IgD-negative memory B cell (primary cell): ENCODE measurements around the gene RLN3. TPM values are rescaled to one million over a fixed set of nuclear protein-coding genes. Genes with fewer than 3 reads are reported as not detected.

Source experiments
- H3K27ac Mint-ChIP-seq, 3 donors: one replicate each; pipeline ENCODE4 v1.8.0; 2020 to 2022; ENCODE audit warnings: mild to moderate bottlenecking in 3 of 3, mixed read lengths in 3 of 3, moderate library complexity in 1 of 3
- H3K27me3 Mint-ChIP-seq: one replicate; pipeline ENCODE4 v1.8.0; 2021; ENCODE audit warnings: mixed read lengths
- H3K36me3 Mint-ChIP-seq: one replicate; pipeline ENCODE4 v1.8.0; 2020; ENCODE audit warnings: mild to moderate bottlenecking, mixed read lengths
- H3K4me1 Mint-ChIP-seq, 3 donors: one replicate each; pipeline ENCODE4 v1.8.0; 2020 to 2022; ENCODE audit warnings: mixed read lengths in 3 of 3, mild to moderate bottlenecking in 1 of 3
- H3K4me3 Mint-ChIP-seq, 4 donors: one replicate each; pipeline ENCODE4 v1.8.0; 2020 to 2022; ENCODE audit warnings: mild to moderate bottlenecking in 4 of 4, mixed read lengths in 4 of 4, moderate library complexity in 3 of 4
- H3K9me3 Mint-ChIP-seq, 3 donors: one replicate each; pipeline ENCODE4 v1.8.0; 2020 to 2021; ENCODE audit warnings: mixed read lengths in 3 of 3, mild to moderate bottlenecking in 1 of 3
- polyA plus RNA-seq: library from polyadenylated mRNA; unstranded; fragments of 300-500 nt; fragmentation: Illumina TruSeq; gene quantifications from one replicate; pipeline ENCODE4 v1.2.3, GENCODE V29; 2021

RLN3 gene
- polyA plus RNA-seq, 1 donor from 2014 or later: 0.65 TPM

DNA sequence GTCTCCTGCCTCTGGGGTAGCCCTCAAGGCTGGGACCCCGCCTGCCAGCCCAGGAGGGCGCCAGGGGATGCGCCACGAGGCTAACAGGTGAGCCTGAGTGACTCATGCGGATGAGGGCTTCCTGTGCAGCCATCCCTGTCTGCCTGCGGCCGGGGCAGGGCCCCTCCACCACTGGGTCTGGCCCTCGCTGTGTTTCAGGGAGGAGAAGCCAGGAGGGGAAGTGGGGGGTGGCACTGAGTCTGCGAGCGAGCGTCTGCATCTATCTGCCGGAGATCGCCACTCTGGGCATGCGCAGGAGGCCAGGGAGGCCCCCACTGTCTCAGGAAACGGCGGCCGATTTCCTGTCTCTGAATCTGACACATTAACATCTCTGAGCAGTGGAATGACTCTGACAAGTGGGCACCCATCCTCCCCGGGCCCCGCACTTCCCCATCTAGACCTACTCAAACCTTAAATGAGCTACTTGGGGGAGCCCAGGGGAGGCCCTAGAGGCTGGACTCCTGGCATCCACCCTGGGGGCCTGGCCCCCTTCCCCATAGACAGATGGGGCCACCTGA is 41.5 kb upstream of the RLN3 start:
- peaks cover 20 to 49% (median 28%) of the 10 kb centered on the region in 3 donors for H3K4me1 Mint-ChIP-seq

DNA sequence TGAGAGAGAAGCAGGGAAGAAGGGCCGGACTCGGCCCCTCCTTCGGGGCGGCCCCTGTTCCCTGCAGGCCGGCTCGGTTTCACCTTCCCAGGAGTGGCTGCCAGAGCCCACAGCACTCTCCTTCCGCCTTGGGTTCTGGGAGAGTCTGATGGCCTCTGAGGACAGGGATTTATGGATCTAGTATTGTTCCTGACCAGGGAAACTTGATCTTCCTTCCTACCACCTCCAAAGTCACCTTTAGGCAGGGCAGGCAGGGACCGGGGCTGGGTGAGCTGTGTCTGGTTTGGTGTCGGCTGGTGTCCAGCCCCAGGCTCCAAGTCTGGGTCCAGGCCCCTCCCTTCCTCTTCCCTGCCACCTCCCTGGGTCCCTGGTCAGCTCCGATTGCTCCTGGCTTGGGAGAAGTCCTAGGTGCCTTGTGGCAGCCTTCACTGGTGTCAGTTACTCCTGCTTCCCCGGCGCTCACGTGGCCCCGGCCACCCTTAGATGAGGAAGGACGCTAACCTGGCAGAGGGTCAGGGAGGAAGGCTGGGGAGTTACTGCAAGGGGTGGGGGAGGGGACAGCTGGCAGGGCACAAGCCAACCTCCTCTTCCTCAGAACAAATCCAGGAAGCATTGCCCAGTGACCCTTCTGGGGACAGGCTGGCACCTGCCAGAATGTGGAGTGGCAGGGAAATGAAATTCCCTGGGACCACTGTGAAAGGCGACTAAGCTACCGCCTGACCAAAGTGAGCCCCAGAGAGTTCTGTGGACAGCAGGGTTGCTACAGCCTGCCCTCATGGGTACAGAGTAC is 40.7 kb upstream of the RLN3 start:
- Mint-ChIP-seq H3K4me1 (peaks cover 15 to 45% (median 23%) of the 10 kb centered on the region in 3 donors), H3K27me3 (no peaks in the 10 kb centered on the region), H3K4me3 (peak overlapping the region; percentile 73 to 95 (median 86))

More for the DNA sequence above, 41.5 kb upstream of the RLN3 start:
- Mint-ChIP-seq H3K36me3 (peaks cover 3% of the 10 kb centered on the region), H3K27ac (peak overlapping the region; percentile 95 to 99 (median 98)), H3K4me3 (peak overlapping the region; percentile 73 to 95 (median 86)), H3K9me3 (no peaks in the 10 kb centered on the region), H3K27me3 (no peaks in the 10 kb centered on the region)

DNA sequence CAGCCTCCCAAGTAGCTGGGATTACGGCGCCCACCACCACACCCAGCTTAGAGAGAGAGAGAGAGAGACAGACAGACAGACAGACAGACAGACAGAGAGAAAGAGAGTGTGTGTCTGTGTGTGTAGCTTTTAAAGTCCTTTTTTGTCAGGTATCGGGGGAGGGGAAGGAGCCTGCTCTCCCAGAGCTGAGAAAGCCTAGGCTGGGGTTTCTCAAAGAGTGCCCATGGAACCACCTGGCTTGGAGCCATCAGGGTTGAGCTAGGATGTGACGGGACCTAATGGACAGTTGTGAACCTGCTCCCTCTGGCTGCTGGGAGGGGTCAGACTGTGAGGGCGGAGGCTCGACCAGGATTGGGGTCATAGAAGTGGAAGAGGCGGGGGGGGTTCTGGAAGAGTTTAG is 38.5 kb upstream of the RLN3 start:
- peak overlapping the region; percentile 57 to 95 (median 86) for H3K27ac Mint-ChIP-seq
- peaks cover 11 to 33% (median 18%) of the 10 kb centered on the region in 3 donors for H3K4me1 Mint-ChIP-seq
- no peaks in the 10 kb centered on the region for H3K27me3 Mint-ChIP-seq
- H3K4me3 Mint-ChIP-seq: peak overlapping the region in 1 of 4 donors; percentile 65
- peaks cover 5% of the 10 kb centered on the region for H3K36me3 Mint-ChIP-seq
- H3K9me3 Mint-ChIP-seq: no peaks in the 10 kb centered on the region

More for the DNA sequence above, 40.7 kb upstream of the RLN3 start:
- no peaks in the 10 kb centered on the region for H3K9me3 Mint-ChIP-seq
- peak overlapping the region; percentile 95 to 99 (median 98) for H3K27ac Mint-ChIP-seq
- peaks cover 3% of the 10 kb centered on the region for H3K36me3 Mint-ChIP-seq

DNA sequence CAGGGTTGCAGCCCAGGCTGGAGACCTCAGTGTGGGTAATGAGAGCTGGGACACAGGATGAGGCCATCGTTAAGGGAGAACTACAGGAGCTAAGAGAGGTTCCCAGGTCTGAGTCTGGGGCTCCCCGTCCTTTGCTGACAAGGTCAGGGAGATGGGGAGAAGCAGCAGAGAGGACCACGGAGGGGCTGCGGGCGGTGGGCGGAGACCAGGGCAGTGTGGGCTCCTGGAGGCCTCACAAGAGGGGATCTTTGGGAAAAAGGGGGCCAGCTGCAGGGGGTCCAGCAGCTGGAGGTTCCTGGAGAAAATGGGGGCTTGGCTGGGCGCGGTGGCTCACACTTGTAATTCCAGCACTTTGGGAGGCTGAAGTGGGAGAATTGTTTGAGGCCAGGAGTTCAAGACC is 37.9 kb upstream of the RLN3 start:
- H3K27me3 Mint-ChIP-seq: no peaks in the 10 kb centered on the region
- H3K4me3 Mint-ChIP-seq: peak overlapping the region in 2 of 4 donors; percentile 54 to 65
- peak overlapping the region; percentile 23 to 33 (median 31) for H3K27ac Mint-ChIP-seq
- H3K4me1 Mint-ChIP-seq: peaks cover 11 to 32% (median 18%) of the 10 kb centered on the region in 3 donors
- no peaks in the 10 kb centered on the region for H3K9me3 Mint-ChIP-seq
- peaks cover 5% of the 10 kb centered on the region for H3K36me3 Mint-ChIP-seq

DNA sequence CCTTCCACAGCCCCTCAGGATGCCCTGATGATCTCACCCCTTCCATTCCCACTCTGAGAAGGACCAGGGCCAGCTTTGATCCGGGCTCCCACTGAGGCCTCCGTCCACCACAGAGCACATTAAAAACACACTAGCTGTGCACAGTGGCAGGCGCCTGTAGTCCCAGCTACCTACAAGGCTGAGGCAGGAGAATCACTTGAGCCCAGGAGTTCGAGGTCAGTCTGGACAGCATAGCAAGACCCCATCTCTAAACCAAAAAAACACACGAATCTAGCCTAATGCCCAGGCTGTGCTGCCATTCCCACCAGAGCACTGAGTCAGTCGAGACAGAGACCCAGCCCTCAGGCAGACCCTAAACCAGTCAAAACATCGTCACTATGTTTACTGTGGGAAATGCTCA is 35.9 kb upstream of the RLN3 start:
- peak overlapping the region in 2 of 3 donors; percentile 31 to 65 for H3K27ac Mint-ChIP-seq
- peaks cover 0 to 22% (median 11%) of the 10 kb centered on the region in 3 donors for H3K4me1 Mint-ChIP-seq
- peak overlapping the region in 1 of 4 donors; percentile 67 for H3K4me3 Mint-ChIP-seq
- no peaks in the 10 kb centered on the region for H3K9me3 Mint-ChIP-seq
- no peaks in the 10 kb centered on the region for H3K27me3 Mint-ChIP-seq
- H3K36me3 Mint-ChIP-seq: peaks cover 5% of the 10 kb centered on the region

DNA sequence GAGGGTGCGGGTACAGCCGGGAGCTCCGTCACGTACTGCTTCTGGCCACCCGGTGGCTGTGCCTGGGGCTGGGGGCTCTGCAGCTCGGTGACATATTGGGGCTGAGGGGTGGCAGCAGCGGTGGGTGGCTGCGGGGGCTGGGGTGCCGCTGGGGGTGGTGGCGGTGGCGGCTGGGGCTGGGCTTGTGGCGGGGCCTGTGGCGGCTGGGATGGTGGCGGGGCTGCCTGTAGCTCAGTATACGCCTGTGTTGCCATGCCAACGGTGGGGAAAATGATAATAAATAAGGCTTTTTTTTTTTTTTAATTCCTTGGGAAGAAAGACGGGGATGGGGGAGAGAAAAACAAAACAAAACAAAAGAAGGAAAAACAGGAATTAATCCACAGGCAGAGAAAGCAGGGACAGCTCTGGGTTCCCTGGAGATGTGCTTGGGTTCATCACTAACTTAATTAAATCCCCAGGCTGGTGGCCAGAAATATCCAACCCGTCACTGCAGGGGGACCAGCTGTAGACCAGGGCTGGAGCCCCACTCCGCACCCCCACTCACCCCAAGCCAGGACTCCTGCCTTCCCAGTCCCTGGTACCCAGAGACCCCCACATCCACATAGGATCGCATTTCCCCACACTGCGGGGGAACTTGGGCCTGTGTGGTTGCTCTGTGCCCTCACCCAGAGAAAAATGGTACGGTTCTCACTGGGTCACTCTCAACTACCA is 34.2 kb upstream of the RLN3 start:
- H3K4me3 Mint-ChIP-seq: no peak overlapping the region
- H3K9me3 Mint-ChIP-seq: no peaks in the 10 kb centered on the region
- H3K36me3 Mint-ChIP-seq: peaks cover 8% of the 10 kb centered on the region
- H3K27me3 Mint-ChIP-seq: no peaks in the 10 kb centered on the region
- peak overlapping the region in 1 of 3 donors; percentile 78 for H3K27ac Mint-ChIP-seq
- peaks cover 1 to 15% (median 5%) of the 10 kb centered on the region in 3 donors for H3K4me1 Mint-ChIP-seq

DNA sequence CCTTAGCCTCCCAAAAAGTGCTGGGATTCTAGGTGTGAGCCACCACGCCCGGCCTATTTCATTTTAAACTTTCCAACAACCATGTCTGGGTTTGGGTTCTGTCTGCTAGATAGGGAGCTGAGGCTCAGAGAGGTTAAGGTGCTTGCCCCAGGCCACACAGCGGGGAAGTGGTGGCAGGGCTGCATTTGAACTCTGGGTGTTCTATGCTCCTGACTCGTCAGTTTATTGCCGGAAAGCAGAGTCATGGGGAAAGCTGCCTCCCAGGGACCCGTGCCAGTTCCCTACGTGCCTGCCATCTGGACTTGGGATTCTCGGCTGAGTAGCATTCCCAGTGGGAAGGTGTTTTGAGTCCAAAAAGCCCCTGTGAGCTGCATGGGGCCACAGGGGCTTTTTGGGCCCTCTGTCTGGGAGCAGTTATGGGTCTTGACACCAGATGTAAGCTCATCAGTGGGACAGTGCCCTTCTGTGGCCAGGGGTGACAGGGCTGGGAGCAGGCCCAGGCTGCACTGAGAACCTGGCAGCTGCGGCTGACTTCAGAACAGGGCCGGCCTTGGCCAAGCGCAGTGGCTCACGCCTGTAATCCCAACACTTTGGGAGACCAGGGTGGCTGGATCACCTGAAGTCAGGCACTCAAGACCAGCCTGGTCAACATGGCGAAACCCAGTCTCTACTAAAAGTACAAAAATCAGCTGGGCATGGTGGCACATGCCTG is 32.8 kb upstream of the RLN3 start:
- peaks cover 7% of the 10 kb centered on the region for H3K36me3 Mint-ChIP-seq
- no peak overlapping the region for H3K27ac Mint-ChIP-seq
- peak overlapping the region in 1 of 4 donors; percentile 54 for H3K4me3 Mint-ChIP-seq
- no peaks in the 10 kb centered on the region for H3K9me3 Mint-ChIP-seq
- H3K4me1 Mint-ChIP-seq: peaks cover 4 to 6% (median 6%) of the 10 kb centered on the region in 3 donors
- no peaks in the 10 kb centered on the region for H3K27me3 Mint-ChIP-seq

DNA sequence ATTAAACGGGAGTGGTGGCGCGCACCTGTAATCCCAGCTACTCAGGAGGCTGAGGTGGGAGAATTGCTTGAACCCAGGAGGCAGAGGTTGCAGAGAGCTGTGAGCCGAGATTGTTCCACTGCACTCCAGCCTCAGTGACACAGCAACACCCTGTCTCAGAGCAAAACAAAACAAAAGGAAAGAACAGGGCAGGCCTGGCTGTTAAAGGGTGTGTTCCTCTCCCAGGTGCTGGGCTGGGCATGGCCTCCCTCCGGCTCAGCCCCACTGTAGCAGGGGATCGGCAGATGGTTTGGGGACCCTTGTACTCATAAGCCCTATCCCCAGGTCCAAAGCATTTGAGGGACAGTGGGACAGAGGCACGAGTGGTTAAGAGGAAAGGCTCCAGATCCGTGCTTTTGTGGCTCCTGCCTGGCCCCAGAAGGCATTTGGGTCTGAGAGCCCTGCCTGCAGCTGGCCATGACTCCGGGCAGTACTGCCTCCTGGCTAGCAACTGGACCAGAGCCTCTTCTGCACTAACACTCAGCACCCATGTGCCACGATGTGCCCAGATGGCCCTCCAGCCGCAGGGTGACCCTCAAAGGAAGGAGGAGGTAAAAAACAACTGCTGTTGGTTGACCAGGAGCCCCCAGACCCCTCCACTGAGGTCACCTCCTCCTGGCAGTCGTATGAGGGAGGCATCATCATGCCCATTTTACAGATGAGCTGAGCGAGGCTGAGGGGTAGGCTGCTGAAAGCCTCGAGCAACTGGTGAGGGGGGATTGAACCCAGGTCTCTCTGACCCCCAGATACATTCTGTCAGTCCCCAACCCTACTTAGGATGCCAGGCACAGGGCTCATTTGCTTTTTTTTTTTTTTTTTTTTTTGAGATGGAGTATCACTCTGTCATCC is 31.8 kb upstream of the RLN3 start:
- H3K36me3 Mint-ChIP-seq: peaks cover 7% of the 10 kb centered on the region
- H3K4me3 Mint-ChIP-seq: no peak overlapping the region
- H3K9me3 Mint-ChIP-seq: no peaks in the 10 kb centered on the region
- H3K4me1 Mint-ChIP-seq: peaks cover 4 to 12% (median 8%) of the 10 kb centered on the region in 3 donors
- H3K27me3 Mint-ChIP-seq: no peaks in the 10 kb centered on the region
- peak overlapping the region in 1 of 3 donors; percentile 32 for H3K27ac Mint-ChIP-seq

DNA sequence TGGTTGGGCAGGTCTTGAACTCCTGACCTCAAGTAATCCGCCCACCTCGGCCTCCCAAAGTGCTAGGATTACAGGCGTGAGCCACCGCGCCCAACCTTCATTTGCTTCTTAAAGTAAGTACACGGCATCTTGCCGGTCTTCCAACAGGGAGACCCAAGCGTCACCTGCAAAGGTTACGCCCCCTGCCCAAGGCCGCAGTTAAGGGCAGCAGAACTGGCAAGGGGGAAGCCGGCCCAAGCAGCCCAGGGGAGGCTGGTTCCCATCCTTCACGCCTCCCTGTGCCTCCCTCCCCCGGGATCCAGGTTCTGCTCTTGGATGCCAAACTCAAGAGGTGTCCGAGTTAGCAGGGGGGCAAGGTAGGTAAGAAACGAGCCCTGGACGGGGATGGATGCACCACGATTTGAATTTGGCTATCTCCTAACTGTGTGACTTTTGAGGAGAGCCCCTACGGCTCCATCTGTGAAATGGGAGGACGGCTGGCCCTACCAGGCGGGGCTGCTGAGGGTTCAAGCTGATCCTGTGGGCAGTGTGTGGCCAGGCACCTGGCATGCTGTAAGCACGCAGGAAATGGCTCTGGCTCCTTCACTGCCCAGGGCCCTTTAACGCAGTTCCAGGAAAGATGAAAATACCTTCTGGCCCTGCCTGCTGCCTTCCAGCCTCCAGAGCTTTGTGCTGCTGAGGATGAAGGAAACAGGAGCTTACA is 30.9 kb upstream of the RLN3 start:
- no peaks in the 10 kb centered on the region for H3K9me3 Mint-ChIP-seq
- no peaks in the 10 kb centered on the region for H3K27me3 Mint-ChIP-seq
- peaks cover 7% of the 10 kb centered on the region for H3K36me3 Mint-ChIP-seq
- peaks cover 4 to 14% (median 12%) of the 10 kb centered on the region in 3 donors for H3K4me1 Mint-ChIP-seq
- H3K27ac Mint-ChIP-seq: no peak overlapping the region
- no peak overlapping the region for H3K4me3 Mint-ChIP-seq

DNA sequence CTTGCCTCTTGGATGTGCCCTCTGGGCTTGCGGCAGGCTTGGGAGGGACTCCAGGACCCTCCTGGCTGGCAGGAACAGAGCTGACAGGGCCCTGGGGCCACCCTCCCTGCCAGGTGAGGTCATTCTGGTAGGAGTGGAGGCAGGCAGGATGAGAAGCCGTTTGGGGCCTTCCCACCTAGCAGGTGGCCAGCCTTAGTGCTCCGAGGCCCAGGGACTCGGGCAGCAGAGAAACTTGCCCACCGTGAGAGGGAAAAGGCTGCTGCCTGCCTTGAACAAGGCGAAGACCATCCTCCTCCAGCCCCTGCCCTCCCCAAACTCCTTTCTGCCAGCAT is 30.4 kb upstream of the RLN3 start:
- Mint-ChIP-seq H3K27ac (no peak overlapping the region), H3K9me3 (no peaks in the 10 kb centered on the region)

DNA sequence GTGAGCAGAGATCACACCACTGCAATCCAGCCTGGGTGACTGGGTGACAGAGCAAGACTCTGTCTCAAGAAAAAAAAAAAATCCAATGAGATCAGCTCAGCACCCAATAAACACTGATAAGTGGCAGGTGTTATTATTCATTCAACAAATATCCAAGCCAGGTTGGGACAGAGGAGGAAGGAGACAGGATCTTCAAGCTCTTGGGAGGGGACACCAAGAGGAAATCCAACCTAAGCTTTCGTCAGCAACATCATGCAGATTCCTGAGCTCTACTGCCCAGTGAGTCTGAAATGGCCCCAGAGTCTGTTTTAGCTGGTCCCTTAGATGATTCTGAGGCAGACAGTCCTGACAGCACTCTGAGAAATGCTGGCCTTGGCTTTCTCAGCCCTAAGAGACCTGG is 29.5 kb upstream of the RLN3 start:
- Mint-ChIP-seq H3K36me3 (peaks cover 6% of the 10 kb centered on the region), H3K27ac (peak overlapping the region in 2 of 3 donors; percentile 53 to 65), H3K9me3 (no peaks in the 10 kb centered on the region), H3K4me1 (peaks cover 17 to 24% (median 23%) of the 10 kb centered on the region in 3 donors), H3K4me3 (no peak overlapping the region), H3K27me3 (no peaks in the 10 kb centered on the region)

More for the DNA sequence above, 30.4 kb upstream of the RLN3 start:
- Mint-ChIP-seq H3K4me1 (peaks cover 8 to 16% (median 16%) of the 10 kb centered on the region in 3 donors), H3K4me3 (no peak overlapping the region), H3K36me3 (peaks cover 7% of the 10 kb centered on the region), H3K27me3 (no peaks in the 10 kb centered on the region)

DNA sequence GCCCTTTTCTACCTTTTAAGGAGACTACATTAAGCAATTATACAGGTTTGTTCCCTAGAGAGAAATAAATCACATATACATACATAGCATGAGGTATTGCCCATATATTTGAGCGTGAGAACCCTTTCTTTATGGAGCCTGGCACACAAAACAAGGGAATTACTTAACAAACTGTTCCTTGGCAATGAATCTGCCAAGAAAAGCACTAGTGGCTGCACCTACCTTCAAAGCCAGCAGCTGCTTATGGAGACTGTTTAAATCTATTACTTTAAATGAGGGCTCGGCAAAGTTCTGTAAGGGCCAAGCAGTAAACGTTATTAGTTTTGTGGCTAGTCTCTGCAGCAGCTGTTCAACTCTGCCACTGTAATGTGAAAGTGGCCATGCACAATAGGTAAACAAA is 28.9 kb upstream of the RLN3 start:
- Mint-ChIP-seq H3K4me3 (no peak overlapping the region), H3K36me3 (peaks cover 6% of the 10 kb centered on the region), H3K4me1 (peaks cover 20 to 27% (median 25%) of the 10 kb centered on the region in 3 donors), H3K9me3 (no peaks in the 10 kb centered on the region), H3K27me3 (no peaks in the 10 kb centered on the region), H3K27ac (peak overlapping the region in 1 of 3 donors; percentile 65)

DNA sequence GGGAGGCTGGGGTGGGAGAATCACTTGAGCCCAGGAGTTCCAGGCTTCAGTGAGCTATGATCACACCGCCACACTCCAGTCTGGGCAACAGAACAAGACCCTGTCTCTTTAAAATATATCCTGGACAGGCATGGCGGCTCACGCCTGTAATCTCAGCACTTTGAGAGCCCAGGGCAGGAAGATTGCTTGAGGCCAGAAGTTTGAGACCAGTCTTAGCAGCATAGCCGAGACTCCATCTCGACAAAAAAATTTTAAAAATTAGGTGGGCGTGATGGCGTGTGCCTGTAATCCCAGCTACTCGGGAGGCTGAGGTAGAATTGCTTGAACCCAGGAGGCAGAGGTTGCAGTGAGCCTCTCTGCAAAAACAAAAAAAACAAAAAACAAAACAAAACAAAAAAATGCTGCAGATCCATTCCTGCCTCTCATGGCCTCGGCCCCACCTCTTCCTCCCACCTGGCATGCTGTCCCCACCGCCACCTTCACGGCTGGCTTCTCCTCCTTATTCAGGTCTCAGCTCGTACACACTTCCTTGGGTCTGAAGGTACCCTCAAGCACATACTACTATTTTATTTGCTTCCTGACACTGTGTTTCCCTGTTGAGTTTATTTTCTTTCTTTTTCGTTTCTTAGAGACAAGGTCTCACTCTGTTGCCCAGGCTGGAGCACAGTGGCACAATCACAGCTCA is 27.1 kb upstream of the RLN3 start:
- Mint-ChIP-seq H3K27ac (peak overlapping the region; percentile 23 to 96 (median 95)), H3K4me1 (peaks cover 31 to 38% (median 32%) of the 10 kb centered on the region in 3 donors), H3K27me3 (no peaks in the 10 kb centered on the region), H3K4me3 (peak overlapping the region; percentile 1 to 84 (median 56)), H3K36me3 (peaks cover 6% of the 10 kb centered on the region), H3K9me3 (no peaks in the 10 kb centered on the region)
